Measurements from ENCODE around the gene CEACAM20.
"Not testable (repeated sequence)": the region's sequence is repeated elsewhere in the genome, so short reads cannot be mapped to it uniquely, and the experiment has no call there.

The CEACAM20 gene

GRCh38 chr19:44542671-44543070 lies 13.2 kb upstream of the CEACAM20 start:
- no peak overlapping the region for H3K27ac ChIP-seq
- TF ChIP-seq CTCF (conservative IDR thresholded peaks at IDR 0.05), result no peak

GRCh38 chr19:44540736-44541135 lies 11.3 kb upstream of the CEACAM20 start:
- H3K27ac ChIP-seq, result no peak overlapping the region
- TF ChIP-seq CTCF (conservative IDR thresholded peaks at IDR 0.05), result no peak

GRCh38 chr19:44539991-44540390 lies 10.5 kb upstream of the CEACAM20 start:
- no peak overlapping the region for H3K27ac ChIP-seq
- no peak for TF ChIP-seq CTCF (conservative IDR thresholded peaks at IDR 0.05)

- no peak for TF ChIP-seq CTCF (conservative IDR thresholded peaks at IDR 0.05)
- H3K27ac ChIP-seq, result no peak overlapping the region
Measured at GRCh38 chr19:44539236-44539826, 9.9 kb upstream of the CEACAM20 start.

- not testable (repeated sequence) for H3K27ac ChIP-seq
Measured at GRCh38 chr19:44535361-44535760, 5.9 kb upstream of the CEACAM20 start.

GRCh38 chr19:44532819-44533218 lies 3.3 kb upstream of the CEACAM20 start:
- no peak overlapping the region for H3K27ac ChIP-seq
- TF ChIP-seq CTCF (conservative IDR thresholded peaks at IDR 0.05), result no peak

GRCh38 chr19:44530777-44531176 lies 1.3 kb upstream of the CEACAM20 start:
- H3K27ac ChIP-seq, result no peak overlapping the region
- no peak for TF ChIP-seq CTCF (conservative IDR thresholded peaks at IDR 0.05)

- no peak overlapping the region for H3K27ac ChIP-seq
- TF ChIP-seq CTCF (conservative IDR thresholded peaks at IDR 0.05), result no peak
Measured at GRCh38 chr19:44527554-44527953, 1.9 kb downstream of the CEACAM20 start.
